GM20000 (cell line): ENCODE results near the gene NIPAL3.

ENCODE experiments used
- DNase-seq: peaks from one replicate; pipeline ENCODE4 v3.0.0; 2012; ENCODE audit warnings: low spot score
- CTCF ChIP-seq: IDR thresholded peaks from 2 replicates; pipeline ENCODE4 v1.5.1; 2012; ENCODE audit warnings: mild to moderate bottlenecking, control low read depth; ENCODE audit errors: extremely low read depth, missing control alignments

The NIPAL3 gene

DNA sequence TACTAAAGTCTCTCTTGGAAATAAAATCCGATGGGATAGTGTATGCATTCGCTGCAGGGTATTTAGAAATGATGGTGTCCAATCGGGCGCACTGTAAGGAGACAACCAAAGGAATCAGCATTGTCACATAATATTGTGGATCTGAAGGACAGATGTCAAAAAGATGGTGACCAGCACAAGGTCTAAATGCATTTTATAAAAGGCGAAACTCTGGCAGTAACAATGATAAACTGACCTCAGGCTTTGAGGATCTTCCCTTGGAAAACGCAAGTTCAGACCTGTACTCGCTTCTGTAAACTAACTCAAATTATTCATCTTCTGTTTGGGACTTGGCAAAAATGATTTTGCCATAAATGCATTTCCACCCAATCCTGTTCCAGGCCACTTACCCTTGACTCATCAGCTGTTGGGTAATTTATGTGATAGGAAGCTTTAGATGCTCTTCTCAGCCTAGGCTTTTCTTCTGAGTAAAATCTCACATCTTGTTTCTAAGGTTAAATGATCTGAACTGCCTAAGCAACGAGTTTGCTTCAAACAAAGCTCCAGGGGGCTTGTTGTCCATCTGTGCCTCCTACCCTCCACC is 35.8 kb upstream of the NIPAL3 start:
- no peak for TF ChIP-seq CTCF
- DNase-seq, result no peak

DNA sequence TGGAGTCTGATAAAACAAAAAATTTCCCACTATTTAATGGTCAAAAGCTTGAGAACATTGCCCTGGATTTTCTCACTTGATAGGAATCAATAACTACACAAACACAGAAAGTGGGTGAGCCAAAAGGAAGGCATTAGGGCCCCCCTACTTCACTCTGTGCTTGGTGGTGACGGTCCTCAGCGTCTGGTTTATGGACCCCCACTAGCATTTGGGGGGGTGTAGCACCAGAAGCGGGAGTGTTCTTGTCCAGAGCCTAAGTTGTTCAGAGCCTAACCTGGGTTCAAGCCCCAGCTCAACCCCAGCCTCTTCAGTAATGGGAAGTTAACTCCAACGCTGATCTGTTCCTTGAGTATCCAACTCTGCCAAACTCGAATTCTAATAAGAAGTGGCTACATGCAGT is 35.1 kb upstream of the NIPAL3 start:
- no peak for DNase-seq
- no peak for TF ChIP-seq CTCF

- no peak for DNase-seq
- TF ChIP-seq CTCF, result no peak
Observed at GRCh38 chr1:24381256-24381655, 34.3 kb upstream of the NIPAL3 start.

- TF ChIP-seq CTCF, result no peak
- no peak for DNase-seq
Observed at GRCh38 chr1:24382165-24382577, 33.4 kb upstream of the NIPAL3 start.

DNA sequence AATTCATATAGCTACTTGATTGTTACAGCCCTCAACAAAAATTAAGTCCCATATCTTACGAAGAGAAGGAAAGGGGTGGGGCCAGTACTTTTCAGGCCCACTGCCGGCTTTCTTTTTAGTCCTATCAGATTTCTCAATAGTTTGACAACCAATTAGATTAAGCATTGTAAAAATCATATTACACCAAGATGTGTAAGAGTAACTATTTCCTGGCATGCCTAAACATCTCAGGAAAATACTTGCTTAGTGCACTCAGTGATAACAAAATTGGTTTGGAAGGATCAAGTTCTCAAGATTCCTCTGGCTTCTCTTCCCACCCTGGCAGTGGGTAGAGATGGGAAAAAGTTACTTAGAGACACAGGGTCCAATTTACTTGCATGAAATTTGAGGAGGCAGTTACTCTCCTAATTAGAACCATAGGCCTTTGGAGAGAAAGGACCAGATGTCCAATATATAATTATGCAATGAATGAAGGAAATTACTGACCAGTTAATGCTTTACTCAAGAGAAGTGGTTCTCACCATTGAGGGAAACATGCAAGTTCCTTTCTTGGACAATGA is 32.1 kb upstream of the NIPAL3 start:
- TF ChIP-seq CTCF, result no peak
- DNase-seq, result no peak

- TF ChIP-seq CTCF, result no peak
- DNase-seq, result peak; percentile 70
Observed at GRCh38 chr1:24384251-24385090, 31.1 kb upstream of the NIPAL3 start.
